ENCODE data around the gene STEEP1. TPM values are rescaled to one million over a fixed set of nuclear protein-coding genes. Genes with fewer than 3 reads are reported as not detected.
"Not testable (repeated sequence)": the region's sequence is repeated elsewhere in the genome, so short reads cannot be mapped to it uniquely, and the experiment has no call there.

STEEP1 gene
- total and polyA plus RNA-seq, 9 donors: 18.9 to 51.9 (median 22.4) TPM

DNA sequence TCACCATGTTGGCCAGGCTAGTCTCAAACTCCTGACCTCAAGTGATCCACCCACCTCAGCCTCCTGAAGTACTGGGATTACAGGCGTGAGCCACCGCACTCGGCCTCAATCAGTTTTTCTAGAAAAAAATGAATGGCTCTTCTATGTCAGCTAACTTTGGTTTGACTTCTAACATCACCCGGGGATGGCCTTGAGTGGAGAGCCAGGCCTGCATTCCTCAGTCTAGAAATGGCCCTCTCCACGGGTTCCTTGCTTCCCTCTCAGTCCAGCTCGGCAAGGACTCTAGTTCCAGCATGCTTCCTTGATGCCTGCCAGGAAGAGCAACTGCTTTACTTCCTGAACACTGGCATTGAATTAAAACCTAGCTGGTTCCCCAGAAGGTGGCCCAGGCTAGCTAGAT, 58.0 kb downstream of the STEEP1 start:
- intact Hi-C loops (cut with DNase I): no loop called here
- DNase-seq: no peak
- Histone ChIP-seq H3K27me3 (no peaks in the 10 kb centered on the region), H3K4me3 (no peak overlapping the region), H3K9me3 (no peaks in the 10 kb centered on the region), H3K4me1 (ENCODE audit: insufficient read depth) (no peaks in the 10 kb centered on the region), H3K27ac (no peak overlapping the region), H3K36me3 (no peaks in the 10 kb centered on the region)
- TF ChIP-seq, protein P1, sequence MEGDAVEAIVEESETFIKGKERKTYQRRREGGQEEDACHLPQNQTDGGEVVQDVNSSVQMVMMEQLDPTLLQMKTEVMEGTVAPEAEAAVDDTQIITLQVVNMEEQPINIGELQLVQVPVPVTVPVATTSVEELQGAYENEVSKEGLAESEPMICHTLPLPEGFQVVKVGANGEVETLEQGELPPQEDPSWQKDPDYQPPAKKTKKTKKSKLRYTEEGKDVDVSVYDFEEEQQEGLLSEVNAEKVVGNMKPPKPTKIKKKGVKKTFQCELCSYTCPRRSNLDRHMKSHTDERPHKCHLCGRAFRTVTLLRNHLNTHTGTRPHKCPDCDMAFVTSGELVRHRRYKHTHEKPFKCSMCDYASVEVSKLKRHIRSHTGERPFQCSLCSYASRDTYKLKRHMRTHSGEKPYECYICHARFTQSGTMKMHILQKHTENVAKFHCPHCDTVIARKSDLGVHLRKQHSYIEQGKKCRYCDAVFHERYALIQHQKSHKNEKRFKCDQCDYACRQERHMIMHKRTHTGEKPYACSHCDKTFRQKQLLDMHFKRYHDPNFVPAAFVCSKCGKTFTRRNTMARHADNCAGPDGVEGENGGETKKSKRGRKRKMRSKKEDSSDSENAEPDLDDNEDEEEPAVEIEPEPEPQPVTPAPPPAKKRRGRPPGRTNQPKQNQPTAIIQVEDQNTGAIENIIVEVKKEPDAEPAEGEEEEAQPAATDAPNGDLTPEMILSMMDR (IDR thresholded peaks at IDR 0.05): no peak
- no peak for TF ChIP-seq POLR2A (IDR thresholded peaks at IDR 0.05)
- TF ChIP-seq EP300 (IDR thresholded peaks at IDR 0.05): no peak
- 53 to 73% (median 60%) methylated on average over 6 of the region's 6 CpGs for WGBS, 3 donors

DNA sequence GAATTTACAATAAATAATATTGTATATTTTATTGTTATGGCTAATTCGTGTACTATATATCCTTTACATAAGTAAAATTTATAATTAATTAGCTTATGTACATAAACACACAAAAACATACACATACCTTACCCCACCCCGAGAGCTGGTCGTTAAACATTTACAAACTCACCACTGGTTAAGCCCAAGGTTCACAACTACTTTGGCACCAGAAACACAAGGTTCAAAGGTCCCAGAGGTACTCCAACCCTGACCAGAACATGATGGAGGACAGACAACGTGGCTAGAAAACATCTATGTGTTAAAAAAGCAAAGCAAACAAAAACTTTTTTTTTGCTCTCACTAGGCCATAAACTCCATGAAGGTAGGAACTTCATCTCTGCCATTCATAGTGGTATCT, 59.3 kb downstream of the STEEP1 start:
- no peak overlapping the region for H3K4me3 ChIP-seq
- DNase-seq: no peak
- no peaks in the 10 kb centered on the region for H3K27me3 ChIP-seq
- TF ChIP-seq POLR2A (IDR thresholded peaks at IDR 0.05) (no peak), EP300 (IDR thresholded peaks at IDR 0.05) (no peak)
- TF ChIP-seq, protein P1 (IDR thresholded peaks at IDR 0.05): no peak
- H3K9me3 ChIP-seq: no peaks in the 10 kb centered on the region
- H3K27ac ChIP-seq: no peak overlapping the region
- intact Hi-C loops (cut with DNase I): no loop called here
- H3K36me3 ChIP-seq: no peaks in the 10 kb centered on the region
- no peaks in the 10 kb centered on the region for H3K4me1 ChIP-seq (ENCODE audit: insufficient read depth)
- 66 to 69% (median 69%) methylated on average over 4 of the region's 4 CpGs for WGBS, 3 donors

DNA sequence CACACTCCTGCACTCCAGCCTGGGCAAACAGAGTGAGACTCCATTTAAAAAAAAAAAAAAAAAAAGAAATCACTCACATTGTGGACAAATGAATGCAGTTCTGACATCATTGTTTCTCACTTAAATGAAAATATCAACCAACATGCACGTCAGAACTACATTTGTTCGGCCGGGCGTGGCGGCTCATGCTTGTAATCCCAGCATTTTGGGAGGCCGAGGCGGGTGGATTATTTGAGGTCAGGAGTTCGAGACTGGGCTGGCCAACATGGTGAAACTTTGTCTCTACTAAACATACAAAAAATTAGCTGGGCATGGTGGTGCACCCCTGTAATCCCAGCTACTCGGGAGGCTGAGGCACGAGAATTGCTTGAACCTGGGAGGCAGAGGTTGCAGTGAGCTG, 60.1 kb downstream of the STEEP1 start:
- H3K4me1 ChIP-seq (ENCODE audit: insufficient read depth); H3K27ac ChIP-seq; intact Hi-C loops (cut with DNase I); H3K4me3 ChIP-seq; H3K27me3 ChIP-seq; H3K9me3 ChIP-seq; DNase-seq; H3K36me3 ChIP-seq: not testable (repeated sequence)
- WGBS, 3 donors: 82 to 90% (median 88%) methylated on average over 10 of the region's 10 CpGs

DNA sequence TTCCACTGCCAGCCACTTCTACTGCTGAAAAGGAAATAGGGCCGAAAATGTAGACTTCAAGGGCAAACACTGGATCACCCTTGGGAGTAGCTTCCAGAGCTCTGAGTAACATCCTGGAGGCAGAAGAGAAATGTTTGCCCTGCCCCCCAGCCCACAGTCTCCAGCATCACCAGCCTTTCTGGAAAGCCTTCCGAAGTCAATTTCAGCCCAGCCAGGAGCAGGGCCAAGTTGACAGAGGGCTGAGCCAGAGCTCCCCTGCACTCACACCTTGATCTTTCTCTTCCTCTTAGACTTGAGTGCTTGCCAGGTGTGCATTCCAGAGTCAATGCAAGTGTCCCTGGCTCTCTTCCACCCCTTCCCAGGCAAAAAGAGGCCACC, 61.7 kb downstream of the STEEP1 start:
- TF ChIP-seq POLR2A (IDR thresholded peaks at IDR 0.05): no peak
- TF ChIP-seq EP300 (IDR thresholded peaks at IDR 0.05): no peak
- TF ChIP-seq, protein P1 (IDR thresholded peaks at IDR 0.05): no peak
- H3K4me1 ChIP-seq (ENCODE audit: insufficient read depth): no peaks in the 10 kb centered on the region
- H3K9me3 ChIP-seq: no peaks in the 10 kb centered on the region
- intact Hi-C loops (cut with DNase I): no loop called here
- H3K36me3 ChIP-seq: no peaks in the 10 kb centered on the region
- no peak overlapping the region for H3K27ac ChIP-seq
- peak in 1 of 5 donors; percentile 46 for DNase-seq
- WGBS, 3 donors: 38 to 57% (median 41%) methylated on average over 2 of the region's 2 CpGs
- H3K27me3 ChIP-seq: no peaks in the 10 kb centered on the region
- no peak overlapping the region for H3K4me3 ChIP-seq

DNA sequence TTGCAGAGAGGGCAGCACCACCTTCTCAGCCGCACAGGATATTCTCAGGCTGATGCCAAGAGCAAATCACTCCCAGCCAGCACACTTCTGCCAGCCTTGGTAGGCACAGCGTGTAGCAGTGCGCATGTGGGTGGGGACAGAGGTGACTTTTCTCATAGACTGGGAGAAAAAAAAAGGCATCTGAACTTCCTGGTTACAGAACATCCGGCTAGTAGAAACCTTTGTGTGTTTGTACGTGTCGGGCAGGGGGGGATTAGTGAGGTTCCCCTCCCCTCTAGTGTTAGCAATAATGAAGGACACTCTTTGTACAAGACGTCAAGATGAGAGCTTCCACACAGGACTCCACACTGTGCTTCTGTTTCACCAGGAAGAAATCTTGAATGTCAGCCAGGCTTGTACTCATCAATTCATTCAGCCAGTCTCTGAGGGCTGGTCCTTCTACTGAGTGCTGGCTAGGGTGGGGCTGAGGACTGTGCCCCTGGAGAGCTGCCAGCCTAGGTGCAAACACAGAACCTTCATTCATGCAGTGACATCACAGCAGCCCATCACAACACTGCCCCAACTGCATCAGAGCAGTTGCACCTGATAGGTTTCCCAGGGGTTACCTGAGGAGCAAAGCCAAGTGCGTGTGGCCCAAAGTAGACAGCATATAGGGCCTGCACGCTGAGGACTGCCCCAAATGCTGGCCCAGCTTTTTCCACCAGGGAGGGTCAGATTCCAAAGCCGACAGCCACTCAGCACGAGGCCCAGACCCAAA, 62.3 kb downstream of the STEEP1 start:
- H3K9me3 ChIP-seq: no peaks in the 10 kb centered on the region
- TF ChIP-seq EP300 (IDR thresholded peaks at IDR 0.05) (no peak), POLR2A (IDR thresholded peaks at IDR 0.05) (no peak)
- TF ChIP-seq, protein P1 (IDR thresholded peaks at IDR 0.05): no peak
- H3K4me3 ChIP-seq: no peak overlapping the region
- no peak overlapping the region for H3K27ac ChIP-seq
- DNase-seq: no peak
- no peaks in the 10 kb centered on the region for H3K27me3 ChIP-seq
- 58 to 65% (median 64%) methylated on average over 11 of the region's 11 CpGs for WGBS, 3 donors
- no peaks in the 10 kb centered on the region for H3K36me3 ChIP-seq
- intact Hi-C loops (cut with DNase I): no loop called here
- no peaks in the 10 kb centered on the region for H3K4me1 ChIP-seq (ENCODE audit: insufficient read depth)
